HK-2 (cell line): ENCODE data around the gene HINT3.
A peak's percentile ranks its signal among the peaks of the same experiment; 100 is the strongest.
"Not testable (repeated sequence)": the region's sequence is repeated elsewhere in the genome, so short reads cannot be mapped to it uniquely, and the experiment has no call there.

Experiments
- DNase-seq: peaks from one replicate; pipeline ENCODE4 v3.0.0-alpha.2; 2018; ENCODE audit not compliant: unreplicated experiment

Gene HINT3

GRCh38 chr6:125961117-125961516 is 4.5 kb downstream of the HINT3 start:
- no peak for DNase-seq

- DNase-seq, result no peak
Observed at GRCh38 chr6:125962900-125963497, 6.4 kb downstream of the HINT3 start.

- no peak for DNase-seq
Observed at GRCh38 chr6:125963817-125964216, 7.2 kb downstream of the HINT3 start.

DNA sequence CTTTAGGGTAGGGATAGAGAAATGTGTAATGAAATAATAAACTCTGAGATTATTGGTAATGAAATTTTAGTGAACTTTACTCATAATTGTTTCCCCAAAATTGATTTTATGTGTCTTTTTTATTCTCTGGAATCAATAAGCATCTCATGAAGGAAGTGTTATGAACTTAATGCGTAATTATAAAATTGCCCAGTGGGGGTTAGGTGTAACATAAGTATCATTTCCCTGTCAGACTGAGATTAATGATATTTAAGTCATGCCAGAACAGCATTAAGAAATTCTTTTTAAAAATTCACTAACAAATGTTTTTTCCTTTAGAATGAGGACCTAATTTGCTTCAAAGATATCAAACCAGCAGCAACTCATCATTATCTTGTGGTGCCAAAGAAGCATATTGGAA is 10.0 kb downstream of the HINT3 start:
- DNase-seq, result no peak

- no peak for DNase-seq
Observed at GRCh38 chr6:125968493-125968892, 11.9 kb downstream of the HINT3 start.

DNA sequence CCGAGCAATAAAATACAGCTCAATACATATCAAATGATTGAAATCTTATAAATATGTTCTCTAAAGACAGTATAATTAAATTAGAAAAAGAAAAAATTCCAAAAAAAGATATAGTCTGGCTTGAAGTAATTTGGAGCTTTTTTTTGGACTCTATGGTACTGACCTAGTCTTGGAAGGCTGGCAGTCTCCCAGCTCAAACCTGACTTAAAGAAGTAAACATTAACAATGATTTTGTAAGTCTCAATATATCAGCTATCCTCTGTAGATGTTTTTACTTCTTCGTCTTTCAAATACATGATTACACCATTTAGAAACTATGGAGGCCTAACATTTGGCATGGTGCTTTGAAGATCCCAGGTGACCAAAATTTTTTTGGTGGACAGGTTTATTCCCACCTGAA is 14.2 kb downstream of the HINT3 start:
- no peak for DNase-seq

DNA sequence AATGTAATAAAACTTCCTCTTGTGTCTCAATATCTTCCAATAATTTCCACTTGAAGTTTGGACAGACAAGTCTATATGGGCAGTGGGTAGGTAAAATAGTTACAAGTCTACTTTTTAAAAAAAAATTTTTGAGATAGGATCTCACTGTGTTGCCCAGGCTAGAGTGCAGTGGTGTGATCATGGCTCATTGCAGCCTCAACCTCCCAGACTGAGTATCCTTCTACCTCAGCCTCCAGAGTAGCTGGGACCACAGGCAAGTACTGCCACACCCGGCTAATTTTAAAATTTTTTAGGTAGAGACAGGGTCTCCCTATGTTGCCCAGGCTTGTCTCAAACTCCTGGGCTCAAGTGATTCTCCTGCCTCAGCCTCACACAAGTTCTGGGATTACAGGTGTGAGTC is 15.9 kb downstream of the HINT3 start:
- DNase-seq, result not testable (repeated sequence)

DNA sequence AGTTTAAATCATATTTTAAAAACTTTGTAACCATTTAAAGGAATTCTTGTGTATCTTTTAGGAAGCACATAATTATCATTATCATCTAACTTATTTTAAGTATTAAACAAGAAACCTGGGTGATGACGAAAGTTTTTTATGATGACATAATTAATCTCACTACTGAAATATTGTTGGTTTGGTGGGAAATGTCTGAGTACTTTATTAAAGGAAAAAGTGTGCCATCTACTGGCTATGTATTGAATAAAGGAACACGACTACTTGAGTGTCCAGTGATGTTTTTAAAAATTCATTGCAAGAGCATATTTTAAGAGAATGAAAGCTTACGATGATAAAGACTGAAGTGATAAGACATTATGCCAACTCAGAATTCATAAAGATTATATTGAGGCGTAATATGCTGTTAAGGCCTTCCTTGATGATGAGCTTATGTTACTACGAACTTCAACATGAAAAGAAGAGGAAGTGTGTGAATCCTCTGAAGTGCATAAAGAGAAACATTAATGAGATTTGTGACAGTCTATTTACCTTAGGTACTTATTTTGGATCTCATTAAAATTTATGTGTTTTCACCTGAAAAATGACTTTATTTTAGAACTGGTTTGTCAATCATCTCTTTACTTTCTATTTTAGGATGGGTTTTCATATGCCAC is 17.8 kb downstream of the HINT3 start:
- DNase-seq, result no peak

- DNase-seq, result no peak
Observed at GRCh38 chr6:125979101-125979500, 22.5 kb downstream of the HINT3 start.

DNA sequence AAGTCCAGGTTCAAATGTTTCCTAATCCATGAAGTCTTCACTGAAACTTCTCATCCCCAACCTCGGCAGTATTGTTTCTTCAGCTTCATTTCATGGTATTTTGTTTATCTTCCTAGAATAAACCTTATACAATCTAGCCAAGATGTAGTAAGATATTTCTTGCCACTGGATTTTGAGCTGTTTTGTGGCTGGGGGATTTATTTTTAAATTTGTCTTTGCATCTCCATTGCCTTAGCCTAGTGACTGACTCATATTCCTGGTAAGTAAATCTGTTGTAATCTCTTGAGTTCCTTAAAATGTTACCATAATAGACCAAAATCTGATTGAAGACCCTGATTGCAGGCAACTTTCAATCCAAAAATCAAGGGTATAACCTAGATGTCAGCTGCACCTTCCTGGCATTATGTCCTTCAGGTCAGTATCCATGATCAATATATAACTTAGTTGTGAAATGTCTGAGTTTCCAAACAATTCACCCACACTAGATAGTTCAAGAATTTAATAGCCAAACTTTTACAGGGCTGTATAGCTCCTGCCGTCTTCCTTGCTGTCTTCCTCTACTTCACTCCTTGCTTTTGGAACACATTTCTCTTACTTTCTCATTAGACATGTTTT is 25.1 kb downstream of the HINT3 start:
- no peak for DNase-seq

- no peak for DNase-seq
Observed at GRCh38 chr6:125983246-125983945, 26.8 kb downstream of the HINT3 start.

GRCh38 chr6:125984311-125984710 is 27.7 kb downstream of the HINT3 start:
- no peak for DNase-seq

DNA sequence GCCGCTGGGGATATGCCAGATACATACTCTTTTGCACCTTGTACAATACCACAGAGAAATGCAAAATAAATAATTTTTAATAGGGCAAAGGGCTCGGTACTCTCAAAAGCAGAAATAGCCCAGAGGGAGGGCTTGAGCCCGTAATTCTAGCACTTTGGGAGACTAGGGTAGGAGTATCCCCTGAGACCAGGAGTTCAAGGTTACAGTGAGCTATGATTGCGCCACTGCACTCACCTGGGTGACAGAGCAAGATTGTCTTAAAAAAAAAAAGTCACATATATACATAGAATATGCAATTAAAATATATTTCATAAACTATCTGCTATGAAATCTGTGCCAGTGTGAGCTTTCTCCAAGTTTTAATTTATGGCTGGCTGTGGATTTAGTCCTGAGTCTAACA is 29.0 kb downstream of the HINT3 start:
- no peak for DNase-seq

- no peak for DNase-seq
Observed at GRCh38 chr6:125985979-125986300, 29.4 kb downstream of the HINT3 start.

- DNase-seq, result peak; percentile 89
Observed at GRCh38 chr6:125986301-125987025, 29.9 kb downstream of the HINT3 start, which contains the start of gene TRMT11. TRMT11 (plus strand) TSS chr6:125986540; CDS start chr6:125986551, 11 bp downstream.

DNA sequence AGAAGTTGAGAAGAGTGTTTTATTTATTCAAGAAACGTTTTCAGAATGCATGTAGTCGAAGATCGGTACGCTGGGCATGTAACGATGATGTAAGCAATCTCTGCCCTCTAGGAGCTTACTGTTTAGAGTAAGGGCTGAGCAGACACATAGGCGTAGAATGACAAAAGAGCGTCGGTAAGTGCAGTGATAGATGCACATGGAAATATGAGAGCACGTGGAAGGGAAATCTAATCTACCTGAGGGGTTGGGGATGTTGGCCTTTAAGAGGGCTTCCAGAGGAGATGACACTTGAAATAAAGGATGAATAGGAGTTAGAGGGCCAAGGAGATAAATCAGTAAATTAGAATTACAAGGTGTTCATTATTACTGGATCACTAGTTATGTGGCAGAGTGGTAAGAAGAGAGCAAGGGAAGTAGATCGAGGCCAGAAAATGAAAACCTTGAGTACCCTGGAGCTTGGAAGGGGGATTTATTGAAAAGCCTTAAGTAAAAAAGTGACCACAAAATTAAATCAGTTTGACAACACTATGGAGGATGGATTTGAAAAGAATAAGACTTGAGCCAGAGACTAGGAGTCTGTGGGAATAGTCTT is 30.6 kb downstream of the HINT3 start:
- no peak for DNase-seq

- no peak for DNase-seq
Observed at GRCh38 chr6:125988280-125988679, 31.7 kb downstream of the HINT3 start.

- no peak for DNase-seq
Observed at GRCh38 chr6:125989631-125990030, 33.1 kb downstream of the HINT3 start.

GRCh38 chr6:125991653-125992052 is 35.1 kb downstream of the HINT3 start:
- no peak for DNase-seq

GRCh38 chr6:125994670-125995488 is 38.3 kb downstream of the HINT3 start:
- no peak for DNase-seq
